ENCODE results near the gene CLEC18C.
"Not testable (repeated sequence)": the region's sequence is repeated elsewhere in the genome, so short reads cannot be mapped to it uniquely, and the experiment has no call there.

- TF ChIP-seq POLR2A (IDR thresholded peaks at IDR 0.05) = not testable (repeated sequence)
- TF ChIP-seq, protein P1, sequence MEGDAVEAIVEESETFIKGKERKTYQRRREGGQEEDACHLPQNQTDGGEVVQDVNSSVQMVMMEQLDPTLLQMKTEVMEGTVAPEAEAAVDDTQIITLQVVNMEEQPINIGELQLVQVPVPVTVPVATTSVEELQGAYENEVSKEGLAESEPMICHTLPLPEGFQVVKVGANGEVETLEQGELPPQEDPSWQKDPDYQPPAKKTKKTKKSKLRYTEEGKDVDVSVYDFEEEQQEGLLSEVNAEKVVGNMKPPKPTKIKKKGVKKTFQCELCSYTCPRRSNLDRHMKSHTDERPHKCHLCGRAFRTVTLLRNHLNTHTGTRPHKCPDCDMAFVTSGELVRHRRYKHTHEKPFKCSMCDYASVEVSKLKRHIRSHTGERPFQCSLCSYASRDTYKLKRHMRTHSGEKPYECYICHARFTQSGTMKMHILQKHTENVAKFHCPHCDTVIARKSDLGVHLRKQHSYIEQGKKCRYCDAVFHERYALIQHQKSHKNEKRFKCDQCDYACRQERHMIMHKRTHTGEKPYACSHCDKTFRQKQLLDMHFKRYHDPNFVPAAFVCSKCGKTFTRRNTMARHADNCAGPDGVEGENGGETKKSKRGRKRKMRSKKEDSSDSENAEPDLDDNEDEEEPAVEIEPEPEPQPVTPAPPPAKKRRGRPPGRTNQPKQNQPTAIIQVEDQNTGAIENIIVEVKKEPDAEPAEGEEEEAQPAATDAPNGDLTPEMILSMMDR (IDR thresholded peaks at IDR 0.05) = not testable (repeated sequence)
These were observed 52.4 kb downstream of the CLEC18C start for GRCh38 chr16:70226024-70226423.
